MM.1S (cell line): ENCODE data around the gene NACAD.

Experiments used
- DNase-seq: peaks from one replicate; pipeline ENCODE4 v3.0.0-alpha.2; 2015
- H2AFZ ChIP-seq: fragments of 300-600 bp; sonication (generic); 2 replicates; pipeline ENCODE4 v1.6.0; 2016; ENCODE audit warnings: antibody characterized with exemption, low read length
- H3F3A ChIP-seq: fragments of 300-600 bp; sonication (generic); 2 replicates; pipeline ENCODE4 v1.6.1; 2016; ENCODE audit warnings: mild to moderate bottlenecking, antibody characterized with exemption, low read length, moderate library complexity, mixed read lengths; ENCODE audit not compliant: insufficient read depth
- H3K27ac ChIP-seq: fragments of 300-600 bp; sonication (generic); 2 replicates; pipeline ENCODE4 v1.5.1; 2016; ENCODE audit warnings: mild to moderate bottlenecking, low read length
- H3K27me3 ChIP-seq: fragments of 300-600 bp; sonication (generic); replicated peaks from 2 replicates; pipeline ENCODE4 v1.6.0; 2016; ENCODE audit warnings: low read length; ENCODE audit not compliant: insufficient read depth
- H3K36me3 ChIP-seq: fragments of 300-600 bp; sonication (generic); replicated peaks from 2 replicates; pipeline ENCODE4 v1.6.1; 2016; ENCODE audit warnings: mild to moderate bottlenecking, low read length, mixed read lengths; ENCODE audit not compliant: insufficient read depth
- H3K4me1 ChIP-seq: fragments of 300-600 bp; sonication (generic); 2 replicates; pipeline ENCODE4 v1.6.1; 2016; ENCODE audit warnings: low read length, mixed read lengths
- H3K4me2 ChIP-seq: fragments of 300-600 bp; sonication (generic); 2 replicates; pipeline ENCODE4 v1.6.0; 2016; ENCODE audit warnings: low read depth, low read length
- H3K4me3 ChIP-seq: fragments of 300-600 bp; sonication (generic); 2 replicates; pipeline ENCODE4 v1.5.1; 2016; ENCODE audit warnings: low read length, mixed read lengths
- H3K79me2 ChIP-seq: fragments of 300-600 bp; sonication (generic); 2 replicates; pipeline ENCODE4 v1.6.1; 2016; ENCODE audit warnings: mixed run types, low read length, mixed read lengths
- H3K9ac ChIP-seq: fragments of 300-600 bp; sonication (generic); 2 replicates; pipeline ENCODE4 v1.6.1; 2016; ENCODE audit warnings: low read length, mixed read lengths
- H3K9me2 ChIP-seq: fragments of 300-600 bp; sonication (generic); replicated peaks from 2 replicates; pipeline ENCODE4 v1.6.1; 2016; ENCODE audit warnings: mild to moderate bottlenecking, low read length, mixed read lengths; ENCODE audit not compliant: insufficient read depth
- H3K9me3 ChIP-seq: fragments of 300-600 bp; sonication (generic); replicated peaks from 2 replicates; pipeline ENCODE4 v1.6.1; 2016; ENCODE audit warnings: mild to moderate bottlenecking, low read length, mixed read lengths; ENCODE audit not compliant: insufficient read depth
- H4K20me1 ChIP-seq: fragments of 300-600 bp; sonication (generic); 2 replicates; pipeline ENCODE4 v1.6.1; 2016; ENCODE audit warnings: mild to moderate bottlenecking, low read length, moderate library complexity, mixed read lengths; ENCODE audit not compliant: insufficient read depth
- CTCF ChIP-seq: fragments of 300-600 bp; sonication (generic); IDR thresholded peaks from 2 replicates; pipeline ENCODE4 v1.5.1; 2016; ENCODE audit warnings: antibody characterized with exemption, low read length, mixed read lengths
- EZH2 ChIP-seq: fragments of 300-600 bp; sonication (generic); optimal IDR thresholded peaks from 2 replicates; pipeline ENCODE3; 2017; ENCODE audit warnings: low read depth, mild to moderate bottlenecking, antibody characterized with exemption, low read length, mixed read lengths
- EZH2phosphoT487 ChIP-seq: fragments of 300-600 bp; sonication (generic); IDR thresholded peaks from 2 replicates; pipeline ENCODE4 v1.6.1; 2018; ENCODE audit warnings: antibody characterized with exemption, low read length

Gene NACAD

GRCh38 chr7:45130910-45131309, 42.1 kb upstream of the NACAD start:
- H3K9ac ChIP-seq, result no peak overlapping the region
- H3K9me2 ChIP-seq, result no peaks in the 10 kb centered on the region
- H3K79me2 ChIP-seq, result no peaks in the 10 kb centered on the region
- no peaks in the 10 kb centered on the region for H3K9me3 ChIP-seq
- no peak overlapping the region for H2AFZ ChIP-seq
- H3F3A ChIP-seq, result no peaks in the 10 kb centered on the region
- no peaks in the 10 kb centered on the region for H3K4me1 ChIP-seq
- no peaks in the 10 kb centered on the region for H3K27me3 ChIP-seq
- no peaks in the 10 kb centered on the region for H3K36me3 ChIP-seq
- H3K27ac ChIP-seq, result no peak overlapping the region
- H3K4me3 ChIP-seq, result no peak overlapping the region
- no peak overlapping the region for H3K4me2 ChIP-seq
- H4K20me1 ChIP-seq, result no peaks in the 10 kb centered on the region
- DNase-seq, result no peak
- TF ChIP-seq EZH2 (no peak), CTCF (no peak), EZH2phosphoT487 (no peak)

- no peaks in the 10 kb centered on the region for H3K27me3 ChIP-seq
- H3K27ac ChIP-seq, result no peak overlapping the region
- no peak overlapping the region for H3K4me2 ChIP-seq
- H3K9me3 ChIP-seq, result no peaks in the 10 kb centered on the region
- TF ChIP-seq CTCF (no peak), EZH2phosphoT487 (no peak), EZH2 (no peak)
- no peaks in the 10 kb centered on the region for H3K36me3 ChIP-seq
- H3K79me2 ChIP-seq, result no peaks in the 10 kb centered on the region
- H3F3A ChIP-seq, result no peaks in the 10 kb centered on the region
- H2AFZ ChIP-seq, result no peak overlapping the region
- H3K9me2 ChIP-seq, result no peaks in the 10 kb centered on the region
- no peak overlapping the region for H3K9ac ChIP-seq
- no peak for DNase-seq
- H3K4me3 ChIP-seq, result no peak overlapping the region
- no peaks in the 10 kb centered on the region for H4K20me1 ChIP-seq
- H3K4me1 ChIP-seq, result no peaks in the 10 kb centered on the region
Measured at GRCh38 chr7:45129906-45130305, 41.1 kb upstream of the NACAD start.

- Histone ChIP-seq H3K27me3 (no peaks in the 10 kb centered on the region), H3K9ac (no peak overlapping the region), H3K4me3 (no peak overlapping the region), H3K36me3 (no peaks in the 10 kb centered on the region), H3K79me2 (no peaks in the 10 kb centered on the region), H3K27ac (no peak overlapping the region), H3K9me2 (no peaks in the 10 kb centered on the region), H3K4me1 (no peaks in the 10 kb centered on the region), H3F3A (no peaks in the 10 kb centered on the region), H3K4me2 (no peak overlapping the region), H2AFZ (no peak overlapping the region), H4K20me1 (no peaks in the 10 kb centered on the region), H3K9me3 (no peaks in the 10 kb centered on the region)
- DNase-seq, result no peak
- TF ChIP-seq EZH2phosphoT487 (no peak), EZH2 (no peak), CTCF (no peak)
Measured at GRCh38 chr7:45129181-45129800, 40.5 kb upstream of the NACAD start.
